Neural cell (in vitro differentiated cells): ENCODE results near the gene SBDS. TPM values are rescaled to one million over a fixed set of nuclear protein-coding genes. Genes with fewer than 3 reads are reported as not detected.

Experiments used
- H2AFZ ChIP-seq: fragments of 200-600, 300-800 bp; sonication (generic), shearing (Covaris generic); 2 replicates; pipeline ENCODE4 v1.6.0; 2014; ENCODE audit warnings: low read depth, mild to moderate bottlenecking, antibody characterized with exemption, low read length, moderate library complexity
- H3F3A ChIP-seq: fragments of 200-600 bp; shearing (Covaris generic); 2 replicates; pipeline ENCODE4 v1.6.1; 2016; ENCODE audit warnings: mild to moderate bottlenecking, moderate library complexity, mixed read lengths, antibody characterized with exemption, low read length; ENCODE audit not compliant: insufficient read depth, poor library complexity, severe bottlenecking
- H3K27ac ChIP-seq: fragments of 200-600, 300-800 bp; sonication (generic), shearing (Covaris generic); 2 replicates; pipeline ENCODE4 v1.5.1; 2014; ENCODE audit warnings: mild to moderate bottlenecking, low read length, moderate library complexity
- H3K27me3 ChIP-seq: fragments of 300-800, 200-600 bp; sonication (generic), shearing (Covaris generic); 2 replicates; pipeline ENCODE4 v1.6.0; 2014; ENCODE audit warnings: mild to moderate bottlenecking, low read depth, low read length, moderate library complexity; ENCODE audit not compliant: insufficient read depth
- H3K36me3 ChIP-seq: fragments of 300-800, 200-600 bp; sonication (generic), shearing (Covaris generic); 2 replicates; pipeline ENCODE4 v1.5.1; 2014; ENCODE audit warnings: mild to moderate bottlenecking, antibody characterized with exemption, low read length, moderate library complexity; ENCODE audit not compliant: insufficient read depth
- H3K4me2 ChIP-seq: fragments of 300-800, 200-600 bp; sonication (generic), shearing (Covaris generic); 2 replicates; pipeline ENCODE4 v1.6.0; 2014; ENCODE audit warnings: mild to moderate bottlenecking, low read length
- H3K4me3 ChIP-seq: fragments of 300-800, 200-600 bp; sonication (generic), shearing (Covaris generic); 2 replicates; pipeline ENCODE4 v1.5.1; 2014; ENCODE audit warnings: mild to moderate bottlenecking, low read length, moderate library complexity
- H3K79me2 ChIP-seq: fragments of 200-600 bp; shearing (Covaris generic); replicated peaks from 2 replicates; pipeline ENCODE4 v1.6.0; 2014; ENCODE audit warnings: mild to moderate bottlenecking, low read length, moderate library complexity; ENCODE audit not compliant: insufficient read depth
- H3K9ac ChIP-seq: fragments of 300-800, 200-600 bp; sonication (generic), shearing (Covaris generic); 2 replicates; pipeline ENCODE4 v1.6.1; 2016; ENCODE audit warnings: mild to moderate bottlenecking, low read length, mixed read lengths
- H3K9me2 ChIP-seq: fragments of 200-600 bp; shearing (Covaris generic); 2 replicates; pipeline ENCODE4 v1.6.1; 2016; ENCODE audit warnings: mild to moderate bottlenecking, low read length, mixed read lengths; ENCODE audit not compliant: insufficient read depth
- H3K9me3 ChIP-seq: fragments of 200-600, 300-800 bp; sonication (generic), shearing (Covaris generic); 2 replicates; pipeline ENCODE4 v1.6.1; 2016; ENCODE audit warnings: mild to moderate bottlenecking, mixed run types, low read length, moderate library complexity, mixed read lengths
- H4K20me1 ChIP-seq: fragments of 200-600 bp; shearing (Covaris generic); 2 replicates; pipeline ENCODE4 v1.6.1; 2016; ENCODE audit warnings: mild to moderate bottlenecking, mixed run types; ENCODE audit not compliant: insufficient read depth
- CTCF ChIP-seq: fragments of 450-650 bp; IDR thresholded peaks from 2 replicates; pipeline ENCODE4 v1.5.1; 2014; ENCODE audit warnings: antibody characterized with exemption, mild to moderate bottlenecking, moderate library complexity; ENCODE audit not compliant: poor library complexity, severe bottlenecking
- EP300 ChIP-seq: fragments of 450-650 bp; conservative IDR thresholded peaks from 2 replicates; pipeline ENCODE4 v1.6.1; 2014; ENCODE audit warnings: antibody characterized with exemption, mild to moderate bottlenecking, moderate library complexity; ENCODE audit not compliant: poor library complexity, severe bottlenecking
- EZH2 ChIP-seq: fragments of 200-600, 300-800 bp; shearing (Covaris generic), sonication (generic); IDR thresholded peaks from 2 replicates; pipeline ENCODE4 v1.6.1; 2014; ENCODE audit warnings: antibody characterized with exemption, low read length, borderline replicate concordance, mild to moderate bottlenecking; ENCODE audit not compliant: insufficient read depth, poor library complexity, severe bottlenecking
- MXI1 ChIP-seq: fragments of 450-650 bp; conservative IDR thresholded peaks from 2 replicates; pipeline ENCODE4 v1.6.1; 2014; ENCODE audit warnings: antibody characterized with exemption, mild to moderate bottlenecking; ENCODE audit not compliant: poor library complexity, severe bottlenecking
- POLR2AphosphoS5 ChIP-seq: IDR thresholded peaks from 2 replicates; pipeline ENCODE4 v1.6.1; 2012
- RAD21 ChIP-seq: fragments of 450-650 bp; conservative IDR thresholded peaks from 2 replicates; pipeline ENCODE4 v1.6.1; 2014; ENCODE audit warnings: antibody characterized with exemption, mild to moderate bottlenecking, moderate library complexity
- REST ChIP-seq: IDR thresholded peaks from 2 replicates; pipeline ENCODE4 v1.6.1; 2012; ENCODE audit warnings: borderline replicate concordance
- SMC3 ChIP-seq: fragments of 450-650 bp; conservative IDR thresholded peaks from 2 replicates; pipeline ENCODE4 v1.6.1; 2014; ENCODE audit warnings: antibody characterized with exemption, mild to moderate bottlenecking, moderate library complexity; ENCODE audit not compliant: poor library complexity
- TAF1 ChIP-seq: IDR thresholded peaks from 2 replicates; pipeline ENCODE4 v1.6.1; 2012; ENCODE audit warnings: low read depth
- polyA plus RNA-seq: library from polyadenylated mRNA; depleted of rRNA; stranded (reverse); fragments of >200 nt; gene quantifications from 2 replicates; pipeline ENCODE4 v1.2.3, GENCODE V29; 2014

The SBDS gene
- polyA plus RNA-seq, 1 donor from 2014 or later: 91.1 TPM

- no peaks in the 10 kb centered on the region for H3K79me2 ChIP-seq
- H3K4me3 ChIP-seq: no peak overlapping the region
- no peak for TF ChIP-seq CTCF
- no peak for TF ChIP-seq TAF1
- TF ChIP-seq POLR2AphosphoS5: no peak
- TF ChIP-seq SMC3: no peak
- TF ChIP-seq MXI1: no peak
- TF ChIP-seq EP300: no peak
- TF ChIP-seq RAD21: no peak
- no peak for TF ChIP-seq EZH2
- TF ChIP-seq REST: no peak
- H3K9me2 ChIP-seq: no peaks in the 10 kb centered on the region
- H2AFZ ChIP-seq: no peak overlapping the region
- no peaks in the 10 kb centered on the region for H3F3A ChIP-seq
- H3K9ac ChIP-seq: no peak overlapping the region
- no peaks in the 10 kb centered on the region for H4K20me1 ChIP-seq
- no peak overlapping the region for H3K4me2 ChIP-seq
- no peaks in the 10 kb centered on the region for H3K36me3 ChIP-seq
- H3K9me3 ChIP-seq: no peaks in the 10 kb centered on the region
- H3K27me3 ChIP-seq: no peaks in the 10 kb centered on the region
- no peak overlapping the region for H3K27ac ChIP-seq
Observed at GRCh38 chr7:67022511-67022910, 27.1 kb upstream of the SBDS start.

DNA sequence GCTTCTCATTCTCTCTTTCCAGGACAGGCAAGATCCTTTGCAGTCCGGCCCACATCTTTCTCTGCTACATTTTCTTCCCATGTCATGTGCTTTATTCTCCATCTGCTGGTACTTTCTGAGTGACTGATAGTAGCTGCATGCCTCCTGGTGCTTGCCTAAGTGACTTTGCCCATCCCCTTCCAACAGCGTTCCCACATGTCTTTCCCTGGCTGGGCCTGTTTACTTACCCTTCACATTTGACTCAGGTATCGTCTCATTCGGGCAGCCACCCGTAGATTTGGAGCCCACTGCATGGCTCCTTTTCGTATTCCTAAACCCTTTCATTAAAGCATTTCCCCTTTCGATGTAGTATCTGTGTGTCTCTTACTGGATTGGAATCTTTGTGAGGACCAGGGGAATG is 25.9 kb upstream of the SBDS start:
- Histone ChIP-seq H4K20me1 (no peaks in the 10 kb centered on the region), H3K27ac (no peak overlapping the region), H2AFZ (no peak overlapping the region), H3K79me2 (no peaks in the 10 kb centered on the region), H3F3A (no peaks in the 10 kb centered on the region), H3K9ac (no peak overlapping the region), H3K4me2 (no peak overlapping the region), H3K9me2 (no peaks in the 10 kb centered on the region), H3K9me3 (no peaks in the 10 kb centered on the region), H3K4me3 (no peak overlapping the region), H3K36me3 (no peaks in the 10 kb centered on the region), H3K27me3 (no peaks in the 10 kb centered on the region)
- TF ChIP-seq MXI1 (no peak), REST (no peak), EP300 (no peak), SMC3 (no peak), TAF1 (no peak), POLR2AphosphoS5 (no peak), CTCF (no peak), RAD21 (no peak), EZH2 (no peak)
